HepG2 (cell line): Measurements from ENCODE around the gene HPD. TPM values are rescaled to one million over a fixed set of nuclear protein-coding genes. Genes with fewer than 3 reads are reported as not detected.

Experiments
- ASH2L ChIP-seq: fragments of 300-600, 200-600 bp; sonication (generic); IDR thresholded peaks from 2 replicates; pipeline ENCODE4 v1.7.0; 2017; ENCODE audit warnings: low read depth, mild to moderate bottlenecking, moderate library complexity, mixed read lengths, low read length; ENCODE audit not compliant: insufficient read length
- HMG20B ChIP-seq: conservative IDR thresholded peaks from 2 replicates; pipeline ENCODE4 v1.6.1; 2016; ENCODE audit warnings: missing genetic modification reagents, missing compliant biosample characterization
- KMT2A ChIP-seq: sonication (generic); formaldehyde crosslinking; IDR thresholded peaks from 2 replicates; pipeline ENCODE4 v1.4.0; 2020; ENCODE audit warnings: missing genetic modification reagents
- ONECUT2 ChIP-seq: sonication (generic); formaldehyde crosslinking; IDR thresholded peaks from 2 replicates; pipeline ENCODE4 v1.4.0; 2020; ENCODE audit warnings: missing genetic modification reagents
- PHF21A ChIP-seq: sonication (generic); formaldehyde crosslinking; IDR thresholded peaks from 2 replicates; pipeline ENCODE4 v1.5.0; 2020; ENCODE audit warnings: mild to moderate bottlenecking, missing genetic modification reagents
- SMAD3 ChIP-seq: sonication (generic); formaldehyde crosslinking; IDR thresholded peaks from 2 replicates; pipeline ENCODE4 v1.4.0; 2020; ENCODE audit warnings: missing genetic modification reagents
- SMC3 ChIP-seq: IDR thresholded peaks from 2 replicates; pipeline ENCODE4 v1.6.1; 2011; ENCODE audit warnings: low read length, improper control_type of control experiment
- SSRP1 ChIP-seq: IDR thresholded peaks from 2 replicates; pipeline ENCODE4 v1.6.1; 2016; ENCODE audit warnings: control low read depth
- ZNF629 ChIP-seq: sonication (generic); formaldehyde crosslinking; conservative IDR thresholded peaks from 2 replicates; pipeline ENCODE4 v1.5.0; 2020; ENCODE audit warnings: missing genetic modification reagents
- ZSCAN21 ChIP-seq: sonication (generic); formaldehyde crosslinking; IDR thresholded peaks from 2 replicates; pipeline ENCODE4 v1.8.0; 2022; ENCODE audit warnings: mild to moderate bottlenecking, missing genetic modification reagents, moderate library complexity, borderline replicate concordance
- polyA plus RNA-seq, 8 experiments: library from polyadenylated mRNA; depleted of rRNA in 3 of 8; stranded (reverse) in 7 of 8; unstranded in 1 of 8; fragments of >200 nt; fragmentation: Illumina TruSeq in 4 of 8; extraction: Trizol in 4 of 8; gene quantifications; 2 replicates each; pipeline versions ENCODE4 v1.2.1 to v1.2.3, GENCODE V29; 2011 to 2016; ENCODE audit warnings: low read depth in 4 of 8, missing spikeins in 1 of 8, mixed read lengths in 1 of 8; ENCODE audit not compliant: insufficient read depth in 1 of 8
- total RNA-seq, 5 experiments: library from RNA; depleted of rRNA; stranded (reverse); fragments of >200 nt; fragmentation: Illumina TruSeq; extraction: Trizol; gene quantifications; 2 replicates each; pipeline ENCODE4 v1.2.3, GENCODE V29; 2016; ENCODE audit warnings: low read depth in 1 of 5
- TF ChIP-seq, protein P1 (sequence below): sonication (generic); formaldehyde crosslinking; IDR thresholded peaks from 2 replicates; pipeline ENCODE4 v1.5.1; 2020; ENCODE audit warnings: mild to moderate bottlenecking, missing genetic modification reagents, borderline replicate concordance
- TF ChIP-seq, protein P2 (sequence below): sonication (generic); formaldehyde crosslinking; IDR thresholded peaks from 2 replicates; pipeline ENCODE4 v1.5.1; 2020; ENCODE audit warnings: mild to moderate bottlenecking, missing genetic modification reagents
- TF ChIP-seq, protein P3 (sequence below): sonication (generic); formaldehyde crosslinking; IDR thresholded peaks from 2 replicates; pipeline ENCODE4 v1.4.0; 2020; ENCODE audit warnings: mild to moderate bottlenecking, missing genetic modification reagents
- TF ChIP-seq, protein P4 (sequence below): sonication (generic); formaldehyde crosslinking; IDR thresholded peaks from 2 replicates; pipeline ENCODE4 v1.5.1; 2020; ENCODE audit warnings: missing genetic modification reagents, mild to moderate bottlenecking, borderline replicate concordance
- TF ChIP-seq, protein P5 (sequence below): sonication (generic); formaldehyde crosslinking; IDR thresholded peaks from 2 replicates; pipeline ENCODE4 v1.9.0; 2021; ENCODE audit warnings: missing genetic modification reagents, mild to moderate bottlenecking, borderline replicate concordance

Gene HPD
- total and polyA plus RNA-seq, 2 of the 13 experiments (the other 11 are each of a cell fraction or from before 2014, with no cell fraction given): 120 to 195 TPM

DNA sequence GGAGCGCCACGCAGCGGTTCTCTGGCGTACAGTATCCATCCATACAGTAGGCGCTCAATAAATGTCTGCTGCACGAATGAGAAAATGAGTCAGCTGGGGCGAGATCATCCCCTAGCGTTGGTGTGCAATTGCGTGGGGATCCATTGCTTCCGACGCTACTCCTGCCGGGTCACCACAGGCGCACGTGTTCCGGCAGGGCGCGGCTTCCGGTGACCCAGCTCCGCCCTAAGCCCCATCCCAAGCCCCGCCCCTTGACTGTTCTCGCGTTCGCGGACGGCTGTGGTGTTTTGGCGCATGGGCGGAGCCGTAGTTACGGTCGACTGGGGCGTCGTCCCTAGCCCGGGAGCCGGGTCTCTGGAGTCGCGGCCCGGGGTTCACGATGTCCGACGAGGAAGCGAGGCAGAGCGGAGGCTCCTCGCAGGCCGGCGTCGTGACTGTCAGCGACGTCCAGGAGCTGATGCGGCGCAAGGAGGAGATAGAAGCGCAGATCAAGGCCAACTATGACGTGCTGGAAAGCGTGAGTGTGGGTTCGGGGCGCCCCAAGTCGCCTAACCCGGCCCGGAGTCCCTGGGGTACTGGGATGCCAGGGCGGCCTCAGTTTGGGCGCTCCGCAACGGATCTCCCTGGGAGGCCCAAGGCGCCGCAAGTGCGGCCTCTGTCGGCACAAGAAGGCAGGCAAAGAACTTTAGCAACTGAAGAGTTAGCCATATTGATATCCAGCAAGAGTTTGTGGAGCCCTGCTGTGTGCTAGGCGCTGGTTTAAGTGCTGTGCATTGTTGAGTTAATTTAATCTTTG lies 30.0 kb upstream of the HPD start, which contains the start of gene PSMD9 (continued):
- TF ChIP-seq, protein P1, sequence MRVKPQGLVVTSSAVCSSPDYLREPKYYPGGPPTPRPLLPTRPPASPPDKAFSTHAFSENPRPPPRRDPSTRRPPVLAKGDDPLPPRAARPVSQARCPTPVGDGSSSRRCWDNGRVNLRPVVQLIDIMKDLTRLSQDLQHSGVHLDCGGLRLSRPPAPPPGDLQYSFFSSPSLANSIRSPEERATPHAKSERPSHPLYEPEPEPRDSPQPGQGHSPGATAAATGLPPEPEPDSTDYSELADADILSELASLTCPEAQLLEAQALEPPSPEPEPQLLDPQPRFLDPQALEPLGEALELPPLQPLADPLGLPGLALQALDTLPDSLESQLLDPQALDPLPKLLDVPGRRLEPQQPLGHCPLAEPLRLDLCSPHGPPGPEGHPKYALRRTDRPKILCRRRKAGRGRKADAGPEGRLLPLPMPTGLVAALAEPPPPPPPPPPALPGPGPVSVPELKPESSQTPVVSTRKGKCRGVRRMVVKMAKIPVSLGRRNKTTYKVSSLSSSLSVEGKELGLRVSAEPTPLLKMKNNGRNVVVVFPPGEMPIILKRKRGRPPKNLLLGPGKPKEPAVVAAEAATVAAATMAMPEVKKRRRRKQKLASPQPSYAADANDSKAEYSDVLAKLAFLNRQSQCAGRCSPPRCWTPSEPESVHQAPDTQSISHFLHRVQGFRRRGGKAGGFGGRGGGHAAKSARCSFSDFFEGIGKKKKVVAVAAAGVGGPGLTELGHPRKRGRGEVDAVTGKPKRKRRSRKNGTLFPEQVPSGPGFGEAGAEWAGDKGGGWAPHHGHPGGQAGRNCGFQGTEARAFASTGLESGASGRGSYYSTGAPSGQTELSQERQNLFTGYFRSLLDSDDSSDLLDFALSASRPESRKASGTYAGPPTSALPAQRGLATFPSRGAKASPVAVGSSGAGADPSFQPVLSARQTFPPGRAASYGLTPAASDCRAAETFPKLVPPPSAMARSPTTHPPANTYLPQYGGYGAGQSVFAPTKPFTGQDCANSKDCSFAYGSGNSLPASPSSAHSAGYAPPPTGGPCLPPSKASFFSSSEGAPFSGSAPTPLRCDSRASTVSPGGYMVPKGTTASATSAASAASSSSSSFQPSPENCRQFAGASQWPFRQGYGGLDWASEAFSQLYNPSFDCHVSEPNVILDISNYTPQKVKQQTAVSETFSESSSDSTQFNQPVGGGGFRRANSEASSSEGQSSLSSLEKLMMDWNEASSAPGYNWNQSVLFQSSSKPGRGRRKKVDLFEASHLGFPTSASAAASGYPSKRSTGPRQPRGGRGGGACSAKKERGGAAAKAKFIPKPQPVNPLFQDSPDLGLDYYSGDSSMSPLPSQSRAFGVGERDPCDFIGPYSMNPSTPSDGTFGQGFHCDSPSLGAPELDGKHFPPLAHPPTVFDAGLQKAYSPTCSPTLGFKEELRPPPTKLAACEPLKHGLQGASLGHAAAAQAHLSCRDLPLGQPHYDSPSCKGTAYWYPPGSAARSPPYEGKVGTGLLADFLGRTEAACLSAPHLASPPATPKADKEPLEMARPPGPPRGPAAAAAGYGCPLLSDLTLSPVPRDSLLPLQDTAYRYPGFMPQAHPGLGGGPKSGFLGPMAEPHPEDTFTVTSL (CRISPR knock-in tag): no peak
- TF ChIP-seq, protein P2, sequence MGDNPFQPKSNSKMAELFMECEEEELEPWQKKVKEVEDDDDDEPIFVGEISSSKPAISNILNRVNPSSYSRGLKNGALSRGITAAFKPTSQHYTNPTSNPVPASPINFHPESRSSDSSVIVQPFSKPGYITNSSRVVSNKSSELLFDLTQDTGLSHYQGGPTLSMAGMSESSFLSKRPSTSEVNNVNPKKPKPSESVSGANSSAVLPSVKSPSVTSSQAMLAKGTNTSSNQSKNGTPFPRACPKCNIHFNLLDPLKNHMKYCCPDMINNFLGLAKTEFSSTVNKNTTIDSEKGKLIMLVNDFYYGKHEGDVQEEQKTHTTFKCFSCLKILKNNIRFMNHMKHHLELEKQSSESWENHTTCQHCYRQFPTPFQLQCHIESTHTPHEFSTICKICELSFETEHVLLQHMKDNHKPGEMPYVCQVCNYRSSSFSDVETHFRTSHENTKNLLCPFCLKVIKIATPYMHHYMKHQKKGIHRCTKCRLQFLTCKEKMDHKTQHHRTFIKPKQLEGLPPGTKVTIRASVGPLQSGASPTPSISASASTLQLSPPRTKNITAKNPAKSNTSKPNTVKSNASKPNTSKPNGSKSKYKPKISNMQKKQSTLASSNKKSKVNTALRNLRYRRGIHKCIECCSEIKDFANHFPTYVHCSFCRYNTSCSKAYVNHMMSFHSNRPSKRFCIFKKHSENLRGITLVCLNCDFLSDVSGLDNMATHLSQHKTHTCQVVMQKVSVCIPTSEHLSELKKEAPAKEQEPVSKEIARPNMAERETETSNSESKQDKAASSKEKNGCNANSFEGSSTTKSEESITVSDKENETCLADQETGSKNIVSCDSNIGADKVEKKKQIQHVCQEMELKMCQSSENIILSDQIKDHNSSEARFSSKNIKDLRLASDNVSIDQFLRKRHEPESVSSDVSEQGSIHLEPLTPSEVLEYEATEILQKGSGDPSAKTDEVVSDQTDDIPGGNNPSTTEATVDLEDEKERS (CRISPR knock-in tag): peak; percentile 91
- TF ChIP-seq, protein P3, sequence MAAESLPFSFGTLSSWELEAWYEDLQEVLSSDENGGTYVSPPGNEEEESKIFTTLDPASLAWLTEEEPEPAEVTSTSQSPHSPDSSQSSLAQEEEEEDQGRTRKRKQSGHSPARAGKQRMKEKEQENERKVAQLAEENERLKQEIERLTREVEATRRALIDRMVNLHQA (CRISPR knock-in tag): no peak
- TF ChIP-seq, protein P4, sequence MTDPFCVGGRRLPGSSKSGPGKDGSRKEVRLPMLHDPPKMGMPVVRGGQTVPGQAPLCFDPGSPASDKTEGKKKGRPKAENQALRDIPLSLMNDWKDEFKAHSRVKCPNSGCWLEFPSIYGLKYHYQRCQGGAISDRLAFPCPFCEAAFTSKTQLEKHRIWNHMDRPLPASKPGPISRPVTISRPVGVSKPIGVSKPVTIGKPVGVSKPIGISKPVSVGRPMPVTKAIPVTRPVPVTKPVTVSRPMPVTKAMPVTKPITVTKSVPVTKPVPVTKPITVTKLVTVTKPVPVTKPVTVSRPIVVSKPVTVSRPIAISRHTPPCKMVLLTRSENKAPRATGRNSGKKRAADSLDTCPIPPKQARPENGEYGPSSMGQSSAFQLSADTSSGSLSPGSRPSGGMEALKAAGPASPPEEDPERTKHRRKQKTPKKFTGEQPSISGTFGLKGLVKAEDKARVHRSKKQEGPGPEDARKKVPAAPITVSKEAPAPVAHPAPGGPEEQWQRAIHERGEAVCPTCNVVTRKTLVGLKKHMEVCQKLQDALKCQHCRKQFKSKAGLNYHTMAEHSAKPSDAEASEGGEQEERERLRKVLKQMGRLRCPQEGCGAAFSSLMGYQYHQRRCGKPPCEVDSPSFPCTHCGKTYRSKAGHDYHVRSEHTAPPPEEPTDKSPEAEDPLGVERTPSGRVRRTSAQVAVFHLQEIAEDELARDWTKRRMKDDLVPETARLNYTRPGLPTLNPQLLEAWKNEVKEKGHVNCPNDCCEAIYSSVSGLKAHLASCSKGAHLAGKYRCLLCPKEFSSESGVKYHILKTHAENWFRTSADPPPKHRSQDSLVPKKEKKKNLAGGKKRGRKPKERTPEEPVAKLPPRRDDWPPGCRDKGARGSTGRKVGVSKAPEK (CRISPR knock-in tag): 0 out of 2 replicates have a peak, but pooled peaks have one; percentile 29
- peak; percentile 67 for TF ChIP-seq ZNF629 (CRISPR knock-in tag)
- peak; percentile 82 for TF ChIP-seq SMC3
- peak; percentile 88 for TF ChIP-seq ASH2L
- TF ChIP-seq SMAD3 (CRISPR knock-in tag): peak; percentile 88
- no peak; the same call in 1 of the 2 replicates for TF ChIP-seq ONECUT2
- TF ChIP-seq, protein P5, sequence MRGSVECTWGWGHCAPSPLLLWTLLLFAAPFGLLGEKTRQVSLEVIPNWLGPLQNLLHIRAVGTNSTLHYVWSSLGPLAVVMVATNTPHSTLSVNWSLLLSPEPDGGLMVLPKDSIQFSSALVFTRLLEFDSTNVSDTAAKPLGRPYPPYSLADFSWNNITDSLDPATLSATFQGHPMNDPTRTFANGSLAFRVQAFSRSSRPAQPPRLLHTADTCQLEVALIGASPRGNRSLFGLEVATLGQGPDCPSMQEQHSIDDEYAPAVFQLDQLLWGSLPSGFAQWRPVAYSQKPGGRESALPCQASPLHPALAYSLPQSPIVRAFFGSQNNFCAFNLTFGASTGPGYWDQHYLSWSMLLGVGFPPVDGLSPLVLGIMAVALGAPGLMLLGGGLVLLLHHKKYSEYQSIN (CRISPR knock-in tag): no peak
- TF ChIP-seq HMG20B: peak; percentile 65
- peak; percentile 95 for TF ChIP-seq KMT2A (CRISPR knock-in tag)
- TF ChIP-seq SSRP1 (CRISPR knock-in tag): no peak
- peak; percentile 80; the same call in 1 of the 2 replicates for TF ChIP-seq ZSCAN21 (CRISPR knock-in tag)
- peak; percentile 91 for TF ChIP-seq PHF21A (CRISPR knock-in tag)
